Measurements from ENCODE around the gene CPNE2. TPM values are rescaled to one million over a fixed set of nuclear protein-coding genes. Genes with fewer than 3 reads are reported as not detected.
"Not testable (repeated sequence)": the region's sequence is repeated elsewhere in the genome, so short reads cannot be mapped to it uniquely, and the experiment has no call there.

CPNE2 gene
- total and polyA plus RNA-seq, 9 donors, result 12.3 to 32.3 (median 18.1) TPM

DNA sequence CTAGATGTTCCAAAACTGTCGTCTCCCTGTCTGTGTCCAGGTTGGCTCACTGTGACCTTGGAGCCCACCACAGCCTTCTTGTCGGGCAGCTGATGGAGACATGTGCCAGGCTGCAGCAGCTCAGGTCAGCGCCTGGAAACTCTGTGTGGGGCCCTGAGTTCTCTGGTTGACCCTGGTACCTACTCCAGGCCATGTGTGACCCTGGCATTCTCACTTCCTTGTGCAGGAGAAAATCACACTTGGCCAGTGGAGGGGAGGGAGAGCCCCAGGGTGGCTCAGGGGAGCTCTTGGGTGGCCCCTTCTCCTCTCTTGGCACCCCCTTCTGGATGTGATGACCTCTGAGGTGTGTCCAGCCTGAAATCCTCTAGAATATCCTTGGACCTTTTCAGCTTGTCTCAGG lies 25.0 kb upstream of the CPNE2 start:
- Histone ChIP-seq H3K27ac (no peak overlapping the region), H3K27me3 (no peaks in the 10 kb centered on the region), H3K4me1 (ENCODE audit: insufficient read depth) (no peaks in the 10 kb centered on the region), H3K36me3 (no peaks in the 10 kb centered on the region), H3K9me3 (no peaks in the 10 kb centered on the region), H3K4me3 (no peak overlapping the region)
- WGBS, 3 donors, result 83 to 96% (median 88%) methylated on average over 3 of the region's 3 CpGs
- DNase-seq, result no peak
- intact Hi-C loops (cut with DNase I), result no loop called here
- no peak for TF ChIP-seq EP300 (IDR thresholded peaks at IDR 0.05)
- no peak for TF ChIP-seq CTCF (IDR thresholded peaks at IDR 0.05)

- intact Hi-C loops (cut with DNase I), result no loop called here
Observed at GRCh38 chr16:57069053-57069452, 23.3 kb upstream of the CPNE2 start.

DNA sequence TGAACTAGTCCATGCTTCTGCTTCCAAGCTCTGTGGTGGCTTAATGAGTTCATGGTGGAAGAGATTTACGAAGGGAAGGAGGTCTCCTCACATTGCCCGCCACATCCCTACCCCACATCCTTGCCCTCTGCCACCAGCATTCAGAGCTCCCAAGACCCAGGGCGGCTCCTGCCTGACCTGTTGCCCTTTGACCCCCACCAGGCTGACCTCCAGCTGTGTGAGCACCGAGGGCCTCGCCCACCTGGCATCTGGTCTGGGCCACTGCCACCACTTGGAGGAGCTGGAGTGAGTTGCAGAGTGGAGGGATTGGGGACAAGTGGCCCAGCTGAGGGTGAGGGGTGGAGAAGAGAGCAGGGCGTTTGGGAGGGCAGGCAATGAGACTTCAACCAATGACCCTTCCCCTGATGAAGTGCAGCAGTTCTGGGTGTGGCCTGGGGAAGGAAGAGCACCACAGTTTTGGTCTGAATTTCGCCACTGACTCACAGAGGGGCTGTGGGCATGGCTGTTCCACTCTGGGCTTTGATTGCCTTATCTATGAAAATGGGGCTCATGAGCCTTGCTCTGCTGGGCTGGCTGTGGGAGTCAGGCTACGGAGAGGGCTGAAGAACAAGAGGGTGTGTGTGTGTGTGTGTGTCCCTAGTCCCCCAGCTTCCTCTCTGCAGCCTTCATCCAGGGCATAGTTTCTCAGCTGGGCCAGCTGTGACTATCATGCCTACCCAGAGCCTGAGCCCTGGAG lies 22.6 kb upstream of the CPNE2 start:
- no peak for DNase-seq
- Histone ChIP-seq H3K27me3 (no peaks in the 10 kb centered on the region), H3K9me3 (no peaks in the 10 kb centered on the region), H3K36me3 (no peaks in the 10 kb centered on the region), H3K4me1 (ENCODE audit: insufficient read depth) (no peaks in the 10 kb centered on the region), H3K4me3 (no peak overlapping the region), H3K27ac (no peak overlapping the region)
- no peak for TF ChIP-seq POLR2A (IDR thresholded peaks at IDR 0.05)
- no peak for TF ChIP-seq CTCF (IDR thresholded peaks at IDR 0.05)
- no peak for TF ChIP-seq EP300 (IDR thresholded peaks at IDR 0.05)
- WGBS, 3 donors, result 75 to 90% (median 81%) methylated on average over 8 of the region's 8 CpGs
- intact Hi-C loops (cut with DNase I), result no loop called here

More at GRCh38 chr16:57069053-57069452, 23.3 kb upstream of the CPNE2 start:
- no peaks in the 10 kb centered on the region for H3K36me3 ChIP-seq
- DNase-seq, result no peak
- H3K4me1 ChIP-seq (ENCODE audit: insufficient read depth), result no peaks in the 10 kb centered on the region
- H3K27ac ChIP-seq, result no peak overlapping the region
- WGBS, 3 donors, result 92 to 94% (median 93%) methylated on average over 7 of the region's 7 CpGs
- no peak overlapping the region for H3K4me3 ChIP-seq
- no peaks in the 10 kb centered on the region for H3K9me3 ChIP-seq
- no peak for TF ChIP-seq POLR2A (IDR thresholded peaks at IDR 0.05)
- no peak for TF ChIP-seq EP300 (IDR thresholded peaks at IDR 0.05)
- no peak for TF ChIP-seq CTCF (IDR thresholded peaks at IDR 0.05)
- H3K27me3 ChIP-seq, result no peaks in the 10 kb centered on the region

- Histone ChIP-seq H3K4me1 (ENCODE audit: insufficient read depth) (no peaks in the 10 kb centered on the region), H3K9me3 (no peaks in the 10 kb centered on the region), H3K4me3 (no peak overlapping the region), H3K27ac (no peak overlapping the region), H3K36me3 (no peaks in the 10 kb centered on the region), H3K27me3 (no peaks in the 10 kb centered on the region)
- 97 to 100% (median 99%) methylated on average over 2 of the region's 2 CpGs for WGBS, 3 donors
- TF ChIP-seq CTCF (IDR thresholded peaks at IDR 0.05) (no peak), EP300 (IDR thresholded peaks at IDR 0.05) (no peak), POLR2A (IDR thresholded peaks at IDR 0.05) (no peak)
- no peak for DNase-seq
- intact Hi-C loops (cut with DNase I), result no loop called here
Observed at GRCh38 chr16:57070424-57070823, 22.0 kb upstream of the CPNE2 start.

GRCh38 chr16:57071081-57071732 lies 21.2 kb upstream of the CPNE2 start:
- intact Hi-C loops (cut with DNase I); H3K27me3 ChIP-seq: not testable (repeated sequence)

More at GRCh38 chr16:57071081-57071732, 21.2 kb upstream of the CPNE2 start:
- H3K9me3 ChIP-seq; DNase-seq; H3K4me3 ChIP-seq; H3K27ac ChIP-seq; H3K36me3 ChIP-seq; H3K4me1 ChIP-seq (ENCODE audit: insufficient read depth): not testable (repeated sequence)
- WGBS, 3 donors, result 84 to 97% (median 88%) methylated on average over 4 of the region's 4 CpGs

Measured in ovary (tissue), 9 donors.